Measurements from ENCODE around the gene ANKS1A. TPM values are rescaled to one million over a fixed set of nuclear protein-coding genes. Genes with fewer than 3 reads are reported as not detected.

Gene ANKS1A
- total and polyA plus RNA-seq, 2 experiments from 2014 or later, result 12.1 to 31.9 TPM

Small RNA genes within 50 kb of the gene (small RNA-seq; reads per million reads assigned to genes)
- gene AL138721.1 (ENCODE audit: low replicate concordance), result 0.10 reads per million

Other genes with a start within 250 kb of the ANKS1A start
- 76.4 and 80.1 TPM in 2 replicates for gene ILRUN, start 192.5 kb upstream of the ANKS1A start, total RNA-seq (2014; rRNA removed; shearing (Covaris generic))
- 17.6 and 19.2 TPM in 2 replicates for gene ILRUN, start 192.5 kb upstream of the ANKS1A start, polyA plus RNA-seq (2016; fragmentation: Nextera tagmentation; extraction: Ambion mirVana)
- 121 and 163 TPM in 2 replicates for gene SNRPC, start 131.8 kb upstream of the ANKS1A start, total RNA-seq (2014; rRNA removed; shearing (Covaris generic))
- gene SNRPC, start 131.8 kb upstream of the ANKS1A start, polyA plus RNA-seq (2016; fragmentation: Nextera tagmentation; extraction: Ambion mirVana), result 385 and 415 TPM in 2 replicates
- 15.3 and 18.4 TPM in 2 replicates for gene BLTP3A, start 97.2 kb upstream of the ANKS1A start, total RNA-seq (2014; rRNA removed; shearing (Covaris generic))
- gene BLTP3A, start 97.2 kb upstream of the ANKS1A start, polyA plus RNA-seq (2016; fragmentation: Nextera tagmentation; extraction: Ambion mirVana), result 2.9 and 3.4 TPM in 2 replicates
- gene TAF11, start 1.2 kb upstream of the ANKS1A start, total RNA-seq (2014; rRNA removed; shearing (Covaris generic)), result 49.4 and 51.1 TPM in 2 replicates
- gene TAF11, start 1.2 kb upstream of the ANKS1A start, polyA plus RNA-seq (2016; fragmentation: Nextera tagmentation; extraction: Ambion mirVana), result 65.3 and 69.4 TPM in 2 replicates

Measured in GM23338 (cell line).